ENCODE measurements around the gene CPXM1. TPM values are rescaled to one million over a fixed set of nuclear protein-coding genes. Genes with fewer than 3 reads are reported as not detected.
A peak's percentile ranks its signal among the peaks of the same experiment; 100 is the strongest.

The CPXM1 gene
- total and polyA plus RNA-seq, 7 donors: 0.27 to 1.3 (median 0.44) TPM

DNA sequence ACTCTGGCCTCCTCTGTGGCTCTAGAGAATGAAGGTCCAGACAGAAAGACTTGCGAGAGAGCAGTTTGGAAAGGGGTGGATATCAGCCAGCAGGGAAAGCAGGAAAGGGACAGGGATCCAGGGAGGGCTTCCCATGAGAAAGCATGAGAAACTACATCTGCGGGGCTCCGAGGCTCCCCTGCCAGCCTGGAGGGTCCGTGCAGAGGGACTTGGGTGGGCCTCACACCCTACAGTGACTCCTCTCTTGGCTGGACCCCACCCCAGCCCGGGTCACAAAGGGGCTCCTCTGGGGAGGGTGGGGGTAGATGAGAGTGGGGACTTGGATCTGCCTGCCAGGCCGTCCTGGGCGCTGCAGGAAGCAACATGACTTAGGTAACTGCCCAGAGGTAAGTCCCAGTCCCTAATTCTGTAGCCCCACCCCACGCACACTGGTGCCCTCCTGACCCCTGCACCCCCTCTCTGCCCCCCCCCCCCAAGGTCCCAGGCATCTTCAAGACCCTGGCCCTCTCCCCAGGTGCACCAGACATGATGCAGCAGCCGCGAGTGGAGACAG is 15.7 kb upstream of the CPXM1 start, which contains the start of gene TMEM239:
TMEM239 (plus strand) TSS at position 335 of the 553 bp plus-strand sequence; CDS start at position 526, 191 bp downstream.
- Histone ChIP-seq H3K36me3 (ENCODE audit: insufficient read depth in 1 of 2, low read depth in 1 of 2) (no peaks in the 10 kb centered on the region), H3K27ac (no peak within 1 kb of the TSS), H3K4me1 (no peaks in the 10 kb centered on the region), H3K27me3 (ENCODE audit: insufficient read depth in 3 of 3, low read length in 2 of 3) (peaks cover 0 to 62% (median 19%) of the 10 kb centered on the region in 3 donors), H3K4me3 (no peak within 1 kb of the TSS), H3K9me3 (peaks cover 5% of the 10 kb centered on the region)
- ATAC-seq (no peak), DNase-seq (no peak)
- intact Hi-C loops (cut with DNase I): no loop called here
- TF ChIP-seq CTCF (IDR thresholded peaks at IDR 0.05): no peak
- WGBS, 3 donors: 73 to 79% (median 76%) methylated on average over 10 of the region's 10 CpGs

- DNase-seq: no peak
- no peak for ATAC-seq
- peaks cover 0 to 56% (median 12%) of the 10 kb centered on the region in 3 donors for H3K27me3 ChIP-seq (ENCODE audit: insufficient read depth in 3 of 3, low read length in 2 of 3)
- H3K4me3 ChIP-seq: no peak overlapping the region
- no peak for TF ChIP-seq CTCF (IDR thresholded peaks at IDR 0.05)
- H3K27ac ChIP-seq: no peak overlapping the region
- WGBS, 3 donors: 88 to 93% (median 89%) methylated on average over 8 of the region's 8 CpGs
- H3K4me1 ChIP-seq: no peaks in the 10 kb centered on the region
- H3K9me3 ChIP-seq: peaks cover 5% of the 10 kb centered on the region
- H3K36me3 ChIP-seq (ENCODE audit: insufficient read depth in 1 of 2, low read depth in 1 of 2): no peaks in the 10 kb centered on the region
- intact Hi-C loops (cut with DNase I): no loop called here
Observed at GRCh38 chr20:2815242-2815900, 14.9 kb upstream of the CPXM1 start.

- ATAC-seq: peak in 3 of 4 donors; percentile 52 to 67 (median 60)
- 22 to 23% (median 22%) methylated on average over 5 of the region's 5 CpGs for WGBS, 3 donors
- no peaks in the 10 kb centered on the region for H3K36me3 ChIP-seq (ENCODE audit: insufficient read depth in 1 of 2, low read depth in 1 of 2)
- H3K4me1 ChIP-seq: no peaks in the 10 kb centered on the region
- DNase-seq: peak; percentile 58 to 82
- H3K9me3 ChIP-seq: peaks cover 5% of the 10 kb centered on the region
- intact Hi-C loops (cut with DNase I): no loop called here
- no peak within 1 kb of the TSS for H3K4me3 ChIP-seq
- H3K27me3 ChIP-seq (ENCODE audit: insufficient read depth in 3 of 3, low read length in 2 of 3): peaks cover 0 to 48% (median 10%) of the 10 kb centered on the region in 3 donors
- no peak for TF ChIP-seq CTCF (IDR thresholded peaks at IDR 0.05)
- no peak within 1 kb of the TSS for H3K27ac ChIP-seq
Observed at GRCh38 chr20:2814587-2815051, 14.2 kb upstream of the CPXM1 start, which contains the start of gene C20orf141. Gene C20orf141, plus strand, starts transcription at chr20:2814987. Its CDS starts 198 bp downstream, at chr20:2815185.

- TF ChIP-seq CTCF (IDR thresholded peaks at IDR 0.05): no peak
- peaks cover 5% of the 10 kb centered on the region for H3K9me3 ChIP-seq
- DNase-seq: no peak
- WGBS, 3 donors: 95 to 96% (median 96%) methylated on average over 1 of the region's 1 CpG
- no peak overlapping the region for H3K27ac ChIP-seq
- intact Hi-C loops (cut with DNase I): no loop called here
- no peak for ATAC-seq
- H3K27me3 ChIP-seq (ENCODE audit: insufficient read depth in 3 of 3, low read length in 2 of 3): peaks cover 0 to 47% (median 9%) of the 10 kb centered on the region in 3 donors
- no peaks in the 10 kb centered on the region for H3K4me1 ChIP-seq
- H3K4me3 ChIP-seq: no peak overlapping the region
- no peaks in the 10 kb centered on the region for H3K36me3 ChIP-seq (ENCODE audit: insufficient read depth in 1 of 2, low read depth in 1 of 2)
Observed at GRCh38 chr20:2814076-2814475, 13.6 kb upstream of the CPXM1 start.
